Measurements from ENCODE around the gene TBCEL.

DNA sequence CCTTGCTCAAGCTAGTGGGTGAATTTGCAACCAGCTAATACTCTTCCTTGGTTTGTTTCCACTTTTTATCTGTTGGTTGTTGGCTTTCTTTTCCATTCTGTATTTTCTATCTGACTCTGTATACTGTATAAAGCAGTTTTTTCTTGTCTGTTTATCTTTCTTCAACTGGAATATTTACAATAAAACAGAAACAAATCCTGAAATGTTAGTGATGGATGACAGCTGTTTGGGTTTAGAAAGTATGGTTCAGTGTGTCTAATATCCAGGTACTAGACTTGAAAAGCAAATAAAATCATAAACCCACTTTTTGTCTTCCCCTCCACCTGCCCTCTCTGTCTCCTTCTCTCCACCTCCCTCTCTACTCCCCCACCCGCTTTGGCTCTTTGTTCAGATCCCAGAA, 35.3 kb upstream of the TBCEL start:
- TF ChIP-seq, protein P1, sequence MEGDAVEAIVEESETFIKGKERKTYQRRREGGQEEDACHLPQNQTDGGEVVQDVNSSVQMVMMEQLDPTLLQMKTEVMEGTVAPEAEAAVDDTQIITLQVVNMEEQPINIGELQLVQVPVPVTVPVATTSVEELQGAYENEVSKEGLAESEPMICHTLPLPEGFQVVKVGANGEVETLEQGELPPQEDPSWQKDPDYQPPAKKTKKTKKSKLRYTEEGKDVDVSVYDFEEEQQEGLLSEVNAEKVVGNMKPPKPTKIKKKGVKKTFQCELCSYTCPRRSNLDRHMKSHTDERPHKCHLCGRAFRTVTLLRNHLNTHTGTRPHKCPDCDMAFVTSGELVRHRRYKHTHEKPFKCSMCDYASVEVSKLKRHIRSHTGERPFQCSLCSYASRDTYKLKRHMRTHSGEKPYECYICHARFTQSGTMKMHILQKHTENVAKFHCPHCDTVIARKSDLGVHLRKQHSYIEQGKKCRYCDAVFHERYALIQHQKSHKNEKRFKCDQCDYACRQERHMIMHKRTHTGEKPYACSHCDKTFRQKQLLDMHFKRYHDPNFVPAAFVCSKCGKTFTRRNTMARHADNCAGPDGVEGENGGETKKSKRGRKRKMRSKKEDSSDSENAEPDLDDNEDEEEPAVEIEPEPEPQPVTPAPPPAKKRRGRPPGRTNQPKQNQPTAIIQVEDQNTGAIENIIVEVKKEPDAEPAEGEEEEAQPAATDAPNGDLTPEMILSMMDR (IDR thresholded peaks at IDR 0.05) = no peak
- TF ChIP-seq EP300 (IDR thresholded peaks at IDR 0.05) (no peak), POLR2A (IDR thresholded peaks at IDR 0.05) (no peak)
